Gastroesophageal sphincter (tissue), 4 donors: ENCODE results near the gene DOCK2. TPM values are rescaled to one million over a fixed set of nuclear protein-coding genes. Genes with fewer than 3 reads are reported as not detected.
"Not testable (repeated sequence)": the region's sequence is repeated elsewhere in the genome, so short reads cannot be mapped to it uniquely, and the experiment has no call there.

ENCODE experiments used
- ATAC-seq: fragments of 150-250 bp; one replicate; pipeline ENCODE4 v1.9.1; 2016; ENCODE audit warnings: mild to moderate bottlenecking, moderate library complexity
- H3K27ac ChIP-seq, 4 donors: fragments of 200-600 bp; sonication (generic) in 3 of 4; 1 replicate in 3 of 4; 2 replicates in 1 of 4; pipeline ENCODE4 v1.5.1; 2016 to 2019
- H3K27me3 ChIP-seq: fragments of 200-600 bp; sonication (generic); one replicate; pipeline ENCODE4 v1.5.1; 2019
- H3K36me3 ChIP-seq, 2 donors: fragments of 200-600 bp; sonication (generic); one replicate each; pipeline ENCODE4 v1.5.1; 2019; ENCODE audit warnings: control low read depth in 1 of 2
- H3K4me1 ChIP-seq, 3 donors: fragments of 200-600 bp; sonication (generic); 1 replicate in 2 of 3; 2 replicates in 1 of 3; pipeline ENCODE4 v1.5.1; 2016 to 2019; ENCODE audit warnings: control low read depth in 2 of 3
- H3K4me3 ChIP-seq, 2 donors: fragments of 200-600 bp; sonication (generic); one replicate each; pipeline ENCODE4 v1.5.1; 2019; ENCODE audit warnings: mild to moderate bottlenecking in 1 of 2, moderate library complexity in 1 of 2
- H3K9me3 ChIP-seq, 3 donors: fragments of 200-600 bp; sonication (generic); one replicate each; pipeline ENCODE4 v1.5.1; 2017 to 2019; ENCODE audit warnings: control low read depth in 2 of 3
- CTCF ChIP-seq, 4 experiments: fragments of 200-600 bp in 2 of 4; fragments of 450-650 bp in 2 of 4; sonication (generic) in 1 of 4; IDR thresholded peaks; one replicate each; pipeline ENCODE4 v1.5.1; 2017 to 2019; ENCODE audit warnings: antibody characterized with exemption in 4 of 4, mild to moderate bottlenecking in 2 of 4, moderate library complexity in 2 of 4
- EP300 ChIP-seq: sonication (generic); formaldehyde crosslinking; IDR thresholded peaks from one replicate; pipeline ENCODE4 v1.6.1; 2017; ENCODE audit warnings: antibody characterized with exemption, mild to moderate bottlenecking
- POLR2A ChIP-seq, 2 donors: fragments of 450-650 bp; IDR thresholded peaks; one replicate each; pipeline ENCODE4 v1.6.1; 2017; ENCODE audit warnings: antibody characterized with exemption in 2 of 2, mild to moderate bottlenecking in 2 of 2, moderate library complexity in 1 of 2
- POLR2AphosphoS5 ChIP-seq: sonication (generic); formaldehyde crosslinking; IDR thresholded peaks from one replicate; pipeline ENCODE4 v1.6.1; 2017; ENCODE audit warnings: antibody characterized with exemption
- WGBS, 2 donors: methylation state at CpG; one replicate each; pipeline ENCODE4 v1.1.5; 2018; ENCODE audit warnings: low coverage in 1 of 2; 5-methylcytosine and 5-hydroxymethylcytosine counted together
- total RNA-seq, 4 donors: library from RNA; depleted of rRNA; stranded (reverse); fragments of >200 nt; gene quantifications; one replicate each; pipeline ENCODE4 v1.1.0, GENCODE V29; 2016

DOCK2 gene
- total RNA-seq, 4 donors from 2014 or later: 9.3 to 20.6 (median 11.8) TPM

GRCh38 chr5:169609716-169610115 lies 27.4 kb upstream of the DOCK2 start:
- 54% methylated on average over 2 of the region's 3 CpGs; no CpG with 5 or more reads in 1 of the 2 donors for WGBS, 2 donors
- H3K36me3 ChIP-seq: peaks cover 0 to 5% of the 10 kb centered on the region in 2 donors
- peaks cover 0 to 15% (median 0%) of the 10 kb centered on the region in 3 donors for H3K9me3 ChIP-seq
- no peak overlapping the region for H3K4me3 ChIP-seq
- no peak overlapping the region for H3K27ac ChIP-seq
- no peaks in the 10 kb centered on the region for H3K27me3 ChIP-seq
- no peaks in the 10 kb centered on the region for H3K4me1 ChIP-seq
- no peak for ATAC-seq
- TF ChIP-seq CTCF (IDR thresholded peaks at IDR 0.05) (no peak), POLR2AphosphoS5 (no peak), POLR2A (IDR thresholded peaks at IDR 0.05) (no peak), EP300 (no peak)

GRCh38 chr5:169610606-169611005 lies 26.5 kb upstream of the DOCK2 start:
- H3K9me3 ChIP-seq: peaks cover 0 to 15% (median 0%) of the 10 kb centered on the region in 3 donors
- no peaks in the 10 kb centered on the region for H3K4me1 ChIP-seq
- TF ChIP-seq POLR2A (IDR thresholded peaks at IDR 0.05) (no peak), EP300 (no peak), CTCF (IDR thresholded peaks at IDR 0.05) (no peak), POLR2AphosphoS5 (no peak)
- 77% methylated on average over 4 of the region's 4 CpGs for WGBS, 2 donors
- ATAC-seq: no peak
- no peak overlapping the region for H3K4me3 ChIP-seq
- no peaks in the 10 kb centered on the region for H3K27me3 ChIP-seq
- H3K27ac ChIP-seq: no peak overlapping the region
- no peaks in the 10 kb centered on the region for H3K36me3 ChIP-seq

GRCh38 chr5:169615561-169615960 lies 21.5 kb upstream of the DOCK2 start:
- Histone ChIP-seq H3K4me1 (no peaks in the 10 kb centered on the region), H3K27ac (no peak overlapping the region), H3K36me3 (no peaks in the 10 kb centered on the region), H3K27me3 (no peaks in the 10 kb centered on the region), H3K4me3 (no peak overlapping the region), H3K9me3 (peaks cover 0 to 15% (median 0%) of the 10 kb centered on the region in 3 donors)
- TF ChIP-seq POLR2A (IDR thresholded peaks at IDR 0.05) (no peak), EP300 (no peak), CTCF (IDR thresholded peaks at IDR 0.05) (no peak), POLR2AphosphoS5 (no peak)
- 64 to 80% methylated on average over 1 of the region's 1 CpG for WGBS, 2 donors
- no peak for ATAC-seq

GRCh38 chr5:169624307-169624706 lies 12.8 kb upstream of the DOCK2 start:
- not testable (repeated sequence) for H3K4me1 ChIP-seq, H3K4me3 ChIP-seq, ATAC-seq, H3K27ac ChIP-seq, H3K27me3 ChIP-seq, H3K36me3 ChIP-seq
- H3K9me3 ChIP-seq: peaks cover 0 to 22% (median 0%) of the 10 kb centered on the region in 3 donors
- WGBS, 2 donors: 88% methylated on average over 2 of the region's 2 CpGs; no CpG with 5 or more reads in 1 of the 2 donors

GRCh38 chr5:169626779-169627178 lies 10.3 kb upstream of the DOCK2 start:
- H3K9me3 ChIP-seq: peaks cover 0 to 12% (median 0%) of the 10 kb centered on the region in 3 donors
- WGBS, 2 donors: 65 to 82% methylated on average over 1 of the region's 1 CpG
- no peak for TF ChIP-seq POLR2AphosphoS5
- TF ChIP-seq CTCF (IDR thresholded peaks at IDR 0.05): no peak
- TF ChIP-seq EP300: no peak
- no peak for TF ChIP-seq POLR2A (IDR thresholded peaks at IDR 0.05)
- H3K4me3 ChIP-seq: no peak overlapping the region
- ATAC-seq: no peak
- no peaks in the 10 kb centered on the region for H3K4me1 ChIP-seq
- H3K36me3 ChIP-seq: no peaks in the 10 kb centered on the region
- no peaks in the 10 kb centered on the region for H3K27me3 ChIP-seq
- no peak overlapping the region for H3K27ac ChIP-seq
